ENCODE results near the gene FAM162B.

DNA sequence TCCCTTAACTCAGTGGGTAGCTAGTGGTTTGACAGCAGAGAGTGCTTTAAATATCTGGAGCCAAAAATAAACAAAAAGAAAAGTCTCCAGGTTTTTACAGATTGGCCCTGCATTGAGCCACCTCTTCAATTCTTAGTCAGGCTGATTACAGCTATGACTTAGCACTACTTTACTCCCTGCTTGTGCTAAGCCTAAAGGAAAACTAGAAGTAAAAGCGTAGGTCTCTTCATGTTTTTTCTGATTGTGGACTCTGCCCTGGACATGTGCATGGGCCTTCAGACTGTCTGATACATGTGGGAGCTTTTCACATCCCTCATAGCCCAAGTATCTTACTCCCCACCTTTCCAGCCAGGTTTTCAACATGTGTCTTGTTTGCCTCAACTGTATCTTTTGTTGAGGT lies 51.2 kb downstream of the FAM162B start:
- TF ChIP-seq CTCF (conservative IDR thresholded peaks at IDR 0.05; ENCODE audit: low read depth, low read length) (no peak), EZH2 (IDR thresholded peaks at IDR 0.05; ENCODE audit: low read length, unreplicated experiment) (no peak), EZH2phosphoT487 (IDR thresholded peaks at IDR 0.05; ENCODE audit: borderline replicate concordance, low read length) (no peak)

All from PC-3 (cell line).